Stimulated activated naive B cell treated with anti-CD40 and anti-IgM and Interleukin-4, amounts not matched to agents 10 μg/mL and 1 μg/mL and 100 μg/mL, for 72 hours (primary cell): Measurements from ENCODE around the gene SNRPB.
"Not testable (repeated sequence)": the region's sequence is repeated elsewhere in the genome, so short reads cannot be mapped to it uniquely, and the experiment has no call there.

ENCODE experiments used
- ATAC-seq, 2 donors: fragments of 150-1000 bp; cut with Tn5 transposase; replicated peaks; 2 replicates each; pipeline ENCODE4 v1.10.0; 2021; ENCODE audit warnings: moderate library complexity in 1 of 2
- DNase-seq: peaks from one replicate; pipeline ENCODE4 v3.0.0; 2021
- H3K27ac Mint-ChIP-seq: one replicate; pipeline ENCODE4 v1.8.0; 2022; ENCODE audit warnings: mild to moderate bottlenecking, mixed read lengths
- H3K27me3 Mint-ChIP-seq, 2 donors: one replicate each; pipeline ENCODE4 v1.8.0; 2022; ENCODE audit warnings: mixed read lengths in 2 of 2
- H3K36me3 Mint-ChIP-seq, 2 donors: one replicate each; pipeline ENCODE4 v1.8.0; 2022; ENCODE audit warnings: mixed read lengths in 2 of 2, mild to moderate bottlenecking in 1 of 2
- H3K4me1 Mint-ChIP-seq, 2 donors: one replicate each; pipeline ENCODE4 v1.8.0; 2022; ENCODE audit warnings: mixed read lengths in 2 of 2, mild to moderate bottlenecking in 1 of 2
- H3K4me3 Mint-ChIP-seq, 2 donors: one replicate each; pipeline ENCODE4 v1.8.0; 2022; ENCODE audit warnings: mild to moderate bottlenecking in 2 of 2, mixed read lengths in 2 of 2, moderate library complexity in 1 of 2
- H3K9me3 Mint-ChIP-seq, 2 donors: one replicate each; pipeline ENCODE4 v1.8.0; 2022; ENCODE audit warnings: mixed read lengths in 2 of 2, mild to moderate bottlenecking in 1 of 2

SNRPB gene

DNA sequence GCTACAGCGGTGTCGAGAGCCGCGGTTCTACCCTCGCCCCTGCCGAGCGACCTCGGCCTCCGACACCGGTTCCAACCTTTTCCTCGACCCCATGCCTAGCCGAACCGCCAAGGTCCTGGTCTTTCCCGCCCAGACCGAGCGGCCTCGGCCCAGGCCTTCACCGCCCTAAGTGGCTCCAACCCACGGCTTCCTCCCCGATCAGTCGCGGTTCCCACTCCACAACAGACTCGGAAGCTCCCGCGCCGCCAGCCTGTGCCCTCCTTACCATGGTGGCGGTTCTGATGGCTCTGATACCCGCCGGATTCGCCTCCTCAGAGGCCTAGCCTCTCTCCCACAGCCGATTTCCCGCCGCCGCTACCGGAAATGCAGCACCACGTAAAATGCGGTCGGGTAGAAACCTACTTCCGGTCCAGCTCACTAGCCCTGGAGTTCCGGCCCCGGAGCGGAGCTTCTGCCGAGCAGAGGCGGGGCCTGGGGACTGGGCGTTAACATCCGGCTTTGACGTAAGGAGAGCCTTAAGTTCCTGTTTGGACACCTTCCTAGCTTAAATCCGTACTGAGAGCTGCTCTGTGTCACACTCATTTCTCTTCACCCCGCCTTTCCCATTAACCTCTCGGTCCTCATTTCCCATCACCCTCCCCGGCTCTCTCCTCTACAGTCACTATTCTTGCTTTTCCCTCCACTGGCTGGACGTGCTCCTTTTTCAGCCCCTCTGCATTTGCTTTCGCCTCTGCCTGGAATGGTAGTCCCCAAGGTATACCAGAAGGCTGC lies at the start of gene SNRPB:
Gene SNRPB (minus strand): TSS at position 367 of the 771 bp plus-strand sequence. CDS start 99 bp downstream, at position 268.
- peak; percentile 96 to 98 for ATAC-seq
- H3K4me1 Mint-ChIP-seq: peaks cover 33 to 45% of the 10 kb centered on the region in 2 donors
- peak; percentile 97 for DNase-seq
- H3K9me3 Mint-ChIP-seq: no peaks in the 10 kb centered on the region
- peak within 1 kb of the TSS; percentile 100 for H3K27ac Mint-ChIP-seq
- no peaks in the 10 kb centered on the region for H3K27me3 Mint-ChIP-seq
- peaks cover 32 to 54% of the 10 kb centered on the region in 2 donors for H3K36me3 Mint-ChIP-seq
- H3K4me3 Mint-ChIP-seq: peak within 1 kb of the TSS; percentile 97 to 99

DNA sequence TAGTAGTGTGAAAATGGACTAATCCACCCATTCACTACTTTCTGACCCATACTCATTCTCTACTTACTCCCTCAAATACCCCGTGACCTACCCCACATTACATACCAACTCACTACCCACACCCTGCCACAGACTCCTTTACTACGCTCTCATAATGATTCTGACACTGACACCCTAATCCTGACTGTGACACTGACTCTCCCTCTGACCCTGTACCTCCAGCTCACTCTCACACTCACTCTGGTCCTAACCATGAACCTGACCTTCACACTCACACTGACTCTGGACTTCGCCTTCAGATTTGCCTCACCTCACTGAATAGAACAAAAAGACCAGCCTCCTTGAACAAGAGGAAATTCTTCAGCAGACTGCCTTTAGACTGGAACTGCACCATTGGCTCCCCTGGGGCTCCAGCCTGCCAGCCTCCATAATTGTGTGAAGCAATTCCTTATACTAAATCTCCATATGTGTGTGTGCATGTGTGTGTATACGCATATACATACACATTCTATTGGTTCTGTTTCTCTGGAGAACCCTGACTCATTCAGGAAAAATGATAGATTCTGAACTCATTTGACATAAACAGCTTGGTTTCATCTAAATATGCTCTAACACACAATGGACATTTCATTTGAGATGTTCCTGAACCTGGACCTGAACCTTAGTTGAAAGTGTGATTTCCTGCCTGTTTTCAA lies 48.7 kb upstream of the SNRPB start:
- Mint-ChIP-seq H3K4me3 (no peak overlapping the region), H3K27me3 (peaks cover 0 to 22% of the 10 kb centered on the region in 2 donors), H3K9me3 (no peaks in the 10 kb centered on the region), H3K36me3 (no peaks in the 10 kb centered on the region), H3K27ac (no peak overlapping the region), H3K4me1 (peaks cover 6 to 12% of the 10 kb centered on the region in 2 donors)
- DNase-seq (no peak), ATAC-seq (no peak)

DNA sequence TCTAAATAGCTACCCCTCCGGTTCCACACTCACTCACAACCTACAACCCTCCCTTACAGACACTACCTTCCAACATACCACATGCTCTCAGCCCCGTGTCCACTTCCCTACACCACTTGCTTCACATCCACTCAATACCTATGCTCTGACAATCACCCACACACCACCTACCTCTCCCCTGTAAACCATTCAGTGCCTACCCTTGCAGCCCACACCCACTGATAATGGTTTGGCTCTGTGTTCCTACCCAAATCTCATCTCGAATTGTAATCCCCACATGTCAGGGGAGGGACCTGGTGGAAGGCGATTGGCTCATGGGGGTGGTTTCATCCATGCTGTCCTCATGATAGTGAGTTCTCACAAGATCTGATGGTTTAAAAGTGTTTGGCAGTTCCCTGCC lies 48.0 kb upstream of the SNRPB start:
- Mint-ChIP-seq H3K9me3 (no peaks in the 10 kb centered on the region), H3K27me3 (peaks cover 0 to 22% of the 10 kb centered on the region in 2 donors), H3K4me1 (peaks cover 4 to 7% of the 10 kb centered on the region in 2 donors), H3K27ac (no peak overlapping the region), H3K36me3 (no peaks in the 10 kb centered on the region), H3K4me3 (no peak overlapping the region)
- ATAC-seq (no peak), DNase-seq (no peak)

DNA sequence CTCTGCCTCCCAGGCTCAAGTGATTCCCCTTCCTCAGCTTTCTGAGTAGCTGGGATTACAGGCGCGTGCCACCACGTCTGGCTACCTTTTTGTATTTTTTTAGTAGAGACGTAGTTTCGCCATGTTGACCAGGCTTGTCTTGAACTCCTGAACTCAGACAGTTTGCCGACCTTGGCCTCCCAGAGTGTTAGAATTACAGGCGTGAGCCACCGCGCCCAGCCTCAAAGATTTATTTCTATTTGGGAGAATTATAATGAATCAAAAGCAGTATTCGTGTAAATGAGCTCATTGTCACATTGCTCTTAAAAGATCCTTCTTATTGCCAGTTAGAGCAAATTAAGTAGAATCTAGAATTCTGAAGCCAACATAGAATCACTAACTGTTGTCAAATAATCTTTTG lies 47.5 kb upstream of the SNRPB start:
- DNase-seq (no peak), ATAC-seq (no peak)
- Mint-ChIP-seq H3K4me1 (peaks cover 4 to 7% of the 10 kb centered on the region in 2 donors), H3K4me3 (no peak overlapping the region), H3K9me3 (no peaks in the 10 kb centered on the region), H3K27me3 (peaks cover 0 to 22% of the 10 kb centered on the region in 2 donors), H3K36me3 (no peaks in the 10 kb centered on the region), H3K27ac (no peak overlapping the region)

DNA sequence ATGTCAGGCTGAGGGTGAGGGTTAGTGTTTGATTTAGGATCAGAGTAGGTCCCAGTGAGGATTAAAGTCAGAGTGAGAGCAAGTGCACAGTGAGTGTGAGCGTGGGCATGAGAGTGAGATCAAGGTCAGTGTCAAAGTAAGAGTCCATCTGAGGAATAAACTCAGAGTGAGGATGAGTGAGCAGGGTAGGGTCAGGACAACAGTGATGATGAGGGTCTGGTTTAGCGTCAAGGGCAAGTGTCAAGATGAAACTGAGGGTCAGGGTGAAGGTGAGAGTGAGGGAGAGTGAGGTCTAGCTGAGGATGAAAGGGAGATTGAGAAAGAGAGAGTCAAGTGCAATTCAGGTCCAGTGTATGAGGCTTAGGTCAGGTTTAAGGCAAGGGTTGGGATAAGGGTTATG lies 45.8 kb upstream of the SNRPB start:
- no peaks in the 10 kb centered on the region for H3K36me3 Mint-ChIP-seq
- ATAC-seq: no peak
- peaks cover under 1 to 2% of the 10 kb centered on the region in 2 donors for H3K4me1 Mint-ChIP-seq
- peaks cover 0 to 19% of the 10 kb centered on the region in 2 donors for H3K27me3 Mint-ChIP-seq
- no peak overlapping the region for H3K4me3 Mint-ChIP-seq
- DNase-seq: no peak
- no peaks in the 10 kb centered on the region for H3K9me3 Mint-ChIP-seq
- H3K27ac Mint-ChIP-seq: no peak overlapping the region

DNA sequence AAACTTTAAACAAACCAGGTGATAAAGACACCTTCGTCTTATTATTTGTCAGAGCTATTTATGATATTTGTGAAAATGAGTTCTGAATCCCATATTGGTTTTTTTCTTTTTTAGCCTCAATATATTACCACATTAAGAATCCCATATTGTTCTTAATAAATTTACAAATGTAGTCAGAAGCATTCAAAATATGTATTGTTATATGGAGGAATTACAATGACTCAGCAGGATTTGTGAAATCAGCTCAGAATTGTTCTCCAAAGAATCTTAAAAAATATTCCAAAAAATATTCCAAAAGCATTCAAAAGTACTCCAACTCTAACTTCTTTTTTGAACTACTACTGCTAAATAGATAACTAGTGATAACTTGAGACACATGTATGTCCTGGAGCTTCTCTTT lies 44.6 kb upstream of the SNRPB start:
- DNase-seq (no peak), ATAC-seq (no peak)
- Mint-ChIP-seq H3K27ac (no peak overlapping the region), H3K27me3 (peaks cover 4 to 19% of the 10 kb centered on the region in 2 donors), H3K4me3 (no peak overlapping the region), H3K4me1 (no peaks in the 10 kb centered on the region), H3K36me3 (no peaks in the 10 kb centered on the region), H3K9me3 (no peaks in the 10 kb centered on the region)

DNA sequence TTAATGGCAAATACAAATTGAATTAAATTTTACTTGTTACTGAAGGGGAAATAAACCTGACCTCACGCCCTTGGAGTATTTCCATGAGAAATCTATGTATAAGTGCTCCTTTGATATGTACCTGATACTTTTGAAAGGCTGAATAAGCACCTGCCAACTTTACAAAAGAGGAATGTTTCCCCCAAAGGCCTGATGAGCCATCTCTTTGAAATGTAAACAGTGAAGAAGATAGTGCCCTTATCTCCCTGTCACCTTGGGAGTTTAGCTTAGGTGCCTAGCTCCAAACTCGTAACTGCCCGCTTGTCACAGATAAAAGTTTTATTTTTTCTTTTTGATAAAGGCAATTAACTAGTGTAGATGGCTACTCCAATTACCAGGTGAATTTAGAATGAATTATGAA lies 39.2 kb upstream of the SNRPB start:
- Mint-ChIP-seq H3K4me1 (peaks cover 6 to 17% of the 10 kb centered on the region in 2 donors), H3K36me3 (peaks cover 7 to 8% of the 10 kb centered on the region in 2 donors), H3K27ac (no peak overlapping the region), H3K4me3 (no peak overlapping the region), H3K9me3 (no peaks in the 10 kb centered on the region), H3K27me3 (peaks cover 4 to 12% of the 10 kb centered on the region in 2 donors)
- DNase-seq (no peak), ATAC-seq (no peak)

DNA sequence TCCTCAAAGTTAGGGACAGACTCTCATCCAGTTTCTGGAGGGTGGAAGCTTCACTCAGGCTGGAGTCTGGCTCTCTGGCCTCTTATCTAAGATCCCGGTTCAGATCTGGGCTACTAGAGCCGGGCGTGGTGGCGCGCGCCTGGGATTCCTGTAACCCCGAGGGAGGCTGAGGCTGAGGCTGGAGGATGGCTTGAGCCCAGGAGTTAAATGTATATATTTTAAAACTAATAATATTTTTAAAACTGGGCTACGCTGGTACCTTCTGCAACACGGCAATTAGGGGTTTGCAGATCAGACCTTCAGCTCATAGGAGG lies 38.8 kb upstream of the SNRPB start:
- peaks cover 6 to 17% of the 10 kb centered on the region in 2 donors for H3K4me1 Mint-ChIP-seq
- peaks cover 4 to 9% of the 10 kb centered on the region in 2 donors for H3K27me3 Mint-ChIP-seq
- peak overlapping the region; percentile 98 for H3K27ac Mint-ChIP-seq
- H3K9me3 Mint-ChIP-seq: no peaks in the 10 kb centered on the region
- H3K36me3 Mint-ChIP-seq: peaks cover 8 to 10% of the 10 kb centered on the region in 2 donors
- peak overlapping the region; percentile 99 to 100 for H3K4me3 Mint-ChIP-seq
- ATAC-seq (no peak), DNase-seq (no peak)

DNA sequence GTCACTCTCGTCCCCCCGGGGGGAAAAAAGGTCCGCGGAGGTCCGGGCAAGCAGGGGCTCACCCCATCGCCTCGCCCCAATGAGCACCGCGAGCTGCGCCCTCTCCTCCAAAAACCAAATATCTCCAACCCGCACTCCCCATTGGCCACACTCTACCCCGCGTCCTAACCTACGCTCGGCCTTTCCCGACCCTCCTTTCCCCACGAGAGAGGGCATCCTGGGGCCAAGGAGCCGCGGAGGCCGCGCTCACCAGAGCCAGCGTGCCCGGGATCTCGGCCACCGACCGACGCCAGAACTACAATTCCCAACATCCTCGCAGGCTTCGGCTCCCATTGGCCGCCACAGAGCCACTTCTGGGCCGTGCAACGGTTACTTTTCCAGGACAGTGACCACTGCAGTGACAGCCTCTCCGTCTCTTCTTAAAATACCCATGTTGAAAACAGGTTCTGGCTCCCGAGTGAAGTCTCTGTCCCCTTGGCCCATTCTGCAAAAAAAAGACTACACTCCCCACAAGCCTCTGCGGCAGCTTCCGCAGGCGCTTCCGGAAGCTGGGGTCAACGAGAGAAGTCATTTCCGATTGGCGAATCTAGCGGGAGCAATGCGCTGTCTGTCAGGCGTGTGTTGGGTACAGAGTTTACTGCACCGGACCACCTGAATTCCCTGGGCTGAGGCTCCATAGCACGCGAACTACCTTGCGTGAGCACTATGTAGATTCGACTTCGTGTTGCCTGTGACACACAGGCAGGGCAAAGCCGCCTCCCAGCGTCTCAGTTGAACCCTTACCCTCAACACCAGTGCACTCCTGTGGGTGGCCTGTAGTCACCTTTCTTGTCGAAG lies 38.3 kb upstream of the SNRPB start, which contains the start of gene ZNF343:
Gene ZNF343 (minus strand): TSS at position 285 of the 837 bp plus-strand sequence. CDS start 15,020 bp downstream, outside the sequence.
- H3K27me3 Mint-ChIP-seq: peaks cover 4 to 9% of the 10 kb centered on the region in 2 donors

DNA sequence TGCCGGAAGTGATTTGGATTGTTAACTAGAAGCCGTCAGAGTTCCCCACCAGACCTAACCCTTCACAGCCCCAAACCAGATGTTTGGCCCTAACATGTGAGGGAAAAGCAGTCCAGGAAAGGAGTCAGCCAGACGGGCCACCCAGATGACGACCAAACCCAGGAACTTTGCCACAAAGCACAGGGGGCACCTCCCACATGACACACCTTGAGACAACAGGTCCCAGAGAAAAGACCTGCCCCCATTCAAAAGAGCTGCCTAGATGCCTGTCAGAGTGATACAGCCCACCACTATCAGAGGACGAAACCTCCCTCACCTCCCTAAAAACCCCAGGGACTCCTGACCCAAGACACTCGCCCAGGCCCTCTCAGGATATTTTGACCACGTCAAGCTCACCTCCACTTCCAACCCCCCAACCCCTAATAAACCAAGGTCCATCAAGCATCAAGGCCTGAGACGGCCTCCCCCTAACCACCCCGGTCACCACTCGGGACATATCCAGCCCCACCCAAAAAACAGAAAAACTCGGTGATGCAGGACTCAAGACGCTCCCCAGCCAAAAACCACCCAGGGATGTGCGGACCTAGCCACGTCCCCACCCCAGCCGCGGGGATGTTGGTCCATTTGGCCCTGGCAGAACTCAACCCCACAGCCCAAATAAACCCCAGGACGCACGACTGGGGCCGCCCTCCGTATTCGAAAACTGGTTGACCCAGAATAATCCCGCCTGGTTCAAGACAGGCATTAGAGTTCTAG lies 37.5 kb upstream of the SNRPB start:
- no peaks in the 10 kb centered on the region for H3K9me3 Mint-ChIP-seq
- H3K4me1 Mint-ChIP-seq: peaks cover 8 to 17% of the 10 kb centered on the region in 2 donors
- ATAC-seq: peak; percentile 10 to 26
- H3K36me3 Mint-ChIP-seq: peaks cover 10 to 15% of the 10 kb centered on the region in 2 donors
- DNase-seq: no peak
- H3K27me3 Mint-ChIP-seq: peaks cover 4 to 9% of the 10 kb centered on the region in 2 donors
- H3K4me3 Mint-ChIP-seq: peak overlapping the region; percentile 99 to 100
- peak overlapping the region; percentile 98 for H3K27ac Mint-ChIP-seq

More for the DNA sequence above, 38.3 kb upstream of the SNRPB start, which contains the start of gene ZNF343:
- H3K4me3 Mint-ChIP-seq: peak within 1 kb of the TSS; percentile 99 to 100
- peaks cover 10% of the 10 kb centered on the region in 2 donors for H3K36me3 Mint-ChIP-seq
- ATAC-seq (peak; percentile 97), DNase-seq (peak; percentile 73)
- no peaks in the 10 kb centered on the region for H3K9me3 Mint-ChIP-seq
- H3K4me1 Mint-ChIP-seq: peaks cover 6 to 17% of the 10 kb centered on the region in 2 donors
- peak within 1 kb of the TSS; percentile 98 for H3K27ac Mint-ChIP-seq

DNA sequence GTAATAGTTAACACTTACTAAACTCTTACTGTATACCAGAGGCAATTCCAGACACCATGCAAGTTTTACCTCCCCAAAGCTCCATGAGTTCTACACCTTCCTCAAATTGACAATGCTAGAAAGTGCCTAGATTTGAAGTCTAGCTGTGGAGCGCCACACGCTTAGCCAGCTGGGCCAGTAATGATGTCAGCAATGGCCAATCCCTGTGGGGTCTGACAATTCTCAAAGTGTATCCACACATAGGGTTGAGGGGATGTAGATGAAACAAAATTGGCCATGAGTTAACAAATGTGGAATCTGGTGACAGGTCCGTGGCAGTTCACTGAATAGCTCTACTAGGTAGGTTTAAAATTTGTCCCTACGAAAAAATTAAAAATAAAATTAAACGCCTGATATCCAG lies 36.9 kb upstream of the SNRPB start:
- DNase-seq: no peak
- peaks cover 10 to 18% of the 10 kb centered on the region in 2 donors for H3K36me3 Mint-ChIP-seq
- H3K4me3 Mint-ChIP-seq: peak overlapping the region; percentile 99 to 100
- H3K27ac Mint-ChIP-seq: peak overlapping the region; percentile 98
- peaks cover 11 to 17% of the 10 kb centered on the region in 2 donors for H3K4me1 Mint-ChIP-seq
- no peaks in the 10 kb centered on the region for H3K9me3 Mint-ChIP-seq
- H3K27me3 Mint-ChIP-seq: peaks cover 4 to 9% of the 10 kb centered on the region in 2 donors
- no peak for ATAC-seq

DNA sequence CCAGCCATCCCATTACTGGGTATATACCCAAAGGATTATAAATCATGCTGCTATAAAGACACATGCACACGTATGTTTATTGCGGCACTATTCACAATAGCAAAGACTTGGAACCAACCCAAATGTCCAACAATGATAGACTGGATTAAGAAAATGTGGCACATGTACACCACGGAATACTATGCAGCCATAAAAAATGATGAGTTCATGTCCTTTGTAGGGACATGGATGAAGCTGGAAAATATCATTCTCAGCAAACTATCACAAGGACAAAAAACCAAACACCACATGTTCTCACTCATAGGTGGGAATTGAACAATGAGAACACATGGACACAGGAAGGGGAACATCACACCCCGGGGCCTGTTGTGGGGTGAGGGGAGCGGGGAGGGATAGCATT lies 35.8 kb upstream of the SNRPB start:
- not testable (repeated sequence) for H3K9me3 Mint-ChIP-seq, H3K27ac Mint-ChIP-seq, H3K4me3 Mint-ChIP-seq, ATAC-seq, DNase-seq, H3K27me3 Mint-ChIP-seq
- peaks cover 11 to 22% of the 10 kb centered on the region in 2 donors for H3K4me1 Mint-ChIP-seq
- peaks cover 10 to 24% of the 10 kb centered on the region in 2 donors for H3K36me3 Mint-ChIP-seq

DNA sequence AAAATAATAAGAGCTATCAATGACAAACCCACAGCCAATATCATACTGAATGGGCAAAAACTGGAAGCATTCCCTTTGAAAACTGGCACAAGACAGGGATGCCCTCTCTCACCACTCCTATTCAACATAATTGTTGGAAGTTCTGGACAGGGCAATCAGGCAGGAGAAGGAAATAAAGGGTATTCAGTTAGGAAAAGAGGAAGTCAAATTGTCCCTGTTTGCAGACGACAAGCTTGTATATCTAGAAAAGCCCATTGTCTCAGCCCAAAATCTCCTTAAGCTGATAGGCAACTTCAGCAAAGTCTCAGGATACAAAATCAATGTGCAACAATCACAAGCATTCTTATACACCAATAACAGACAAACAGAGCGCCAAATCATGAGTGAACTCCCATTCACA lies 34.2 kb upstream of the SNRPB start:
- H3K4me3 Mint-ChIP-seq, H3K27ac Mint-ChIP-seq, ATAC-seq, H3K9me3 Mint-ChIP-seq, H3K27me3 Mint-ChIP-seq, DNase-seq: not testable (repeated sequence)
- peaks cover 15 to 36% of the 10 kb centered on the region in 2 donors for H3K36me3 Mint-ChIP-seq
- H3K4me1 Mint-ChIP-seq: peaks cover 11 to 22% of the 10 kb centered on the region in 2 donors
